ENCODE measurements around the gene LAMTOR2.

DNA sequence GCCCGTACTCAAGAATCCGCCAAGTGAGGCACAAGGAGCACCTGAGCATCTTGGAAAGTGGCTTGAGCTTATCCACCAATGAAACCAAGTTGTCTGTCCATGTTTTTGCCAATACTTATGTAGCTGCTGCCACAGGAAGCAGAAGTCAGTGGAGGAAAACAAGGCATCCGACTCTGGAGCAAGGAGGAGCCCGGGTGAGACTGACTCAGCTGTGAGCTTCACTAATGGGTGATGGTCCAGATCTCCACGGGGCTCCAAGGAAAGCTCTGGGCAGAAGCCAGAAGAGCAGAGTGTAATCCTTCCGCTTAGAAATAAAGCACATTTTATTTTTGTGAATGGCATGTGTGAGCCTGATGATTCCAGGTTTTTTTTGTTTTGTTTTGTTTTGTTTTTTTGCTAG lies 21.6 kb upstream of the LAMTOR2 start:
- TF ChIP-seq, protein P1, sequence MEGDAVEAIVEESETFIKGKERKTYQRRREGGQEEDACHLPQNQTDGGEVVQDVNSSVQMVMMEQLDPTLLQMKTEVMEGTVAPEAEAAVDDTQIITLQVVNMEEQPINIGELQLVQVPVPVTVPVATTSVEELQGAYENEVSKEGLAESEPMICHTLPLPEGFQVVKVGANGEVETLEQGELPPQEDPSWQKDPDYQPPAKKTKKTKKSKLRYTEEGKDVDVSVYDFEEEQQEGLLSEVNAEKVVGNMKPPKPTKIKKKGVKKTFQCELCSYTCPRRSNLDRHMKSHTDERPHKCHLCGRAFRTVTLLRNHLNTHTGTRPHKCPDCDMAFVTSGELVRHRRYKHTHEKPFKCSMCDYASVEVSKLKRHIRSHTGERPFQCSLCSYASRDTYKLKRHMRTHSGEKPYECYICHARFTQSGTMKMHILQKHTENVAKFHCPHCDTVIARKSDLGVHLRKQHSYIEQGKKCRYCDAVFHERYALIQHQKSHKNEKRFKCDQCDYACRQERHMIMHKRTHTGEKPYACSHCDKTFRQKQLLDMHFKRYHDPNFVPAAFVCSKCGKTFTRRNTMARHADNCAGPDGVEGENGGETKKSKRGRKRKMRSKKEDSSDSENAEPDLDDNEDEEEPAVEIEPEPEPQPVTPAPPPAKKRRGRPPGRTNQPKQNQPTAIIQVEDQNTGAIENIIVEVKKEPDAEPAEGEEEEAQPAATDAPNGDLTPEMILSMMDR (conservative IDR thresholded peaks at IDR 0.05; ENCODE audit: low read depth in 2 of 2): no peak
- TF ChIP-seq EZH2 (IDR thresholded peaks at IDR 0.05; ENCODE audit: low read depth, unreplicated experiment) (no peak), REST (IDR thresholded peaks at IDR 0.05; ENCODE audit: unreplicated experiment) (no peak), POLR2AphosphoS5 (IDR thresholded peaks at IDR 0.05; ENCODE audit: low read depth) (no peak), CREB1 (CRISPR knock-in tag; IDR thresholded peaks at IDR 0.05; ENCODE audit: low read depth) (no peak), NANOG (IDR thresholded peaks at IDR 0.05; ENCODE audit: borderline replicate concordance) (no peak), EZH2phosphoT487 (IDR thresholded peaks at IDR 0.05; ENCODE audit: unreplicated experiment) (no peak), ETS1 (IDR thresholded peaks at IDR 0.05) (no peak), ZNF331 (CRISPR knock-in tag; IDR thresholded peaks at IDR 0.05; ENCODE audit: low read depth) (no peak)
